ENCODE results near the gene PCARE.
A peak's percentile ranks its signal among the peaks of the same experiment; 100 is the strongest.

Gene PCARE

DNA sequence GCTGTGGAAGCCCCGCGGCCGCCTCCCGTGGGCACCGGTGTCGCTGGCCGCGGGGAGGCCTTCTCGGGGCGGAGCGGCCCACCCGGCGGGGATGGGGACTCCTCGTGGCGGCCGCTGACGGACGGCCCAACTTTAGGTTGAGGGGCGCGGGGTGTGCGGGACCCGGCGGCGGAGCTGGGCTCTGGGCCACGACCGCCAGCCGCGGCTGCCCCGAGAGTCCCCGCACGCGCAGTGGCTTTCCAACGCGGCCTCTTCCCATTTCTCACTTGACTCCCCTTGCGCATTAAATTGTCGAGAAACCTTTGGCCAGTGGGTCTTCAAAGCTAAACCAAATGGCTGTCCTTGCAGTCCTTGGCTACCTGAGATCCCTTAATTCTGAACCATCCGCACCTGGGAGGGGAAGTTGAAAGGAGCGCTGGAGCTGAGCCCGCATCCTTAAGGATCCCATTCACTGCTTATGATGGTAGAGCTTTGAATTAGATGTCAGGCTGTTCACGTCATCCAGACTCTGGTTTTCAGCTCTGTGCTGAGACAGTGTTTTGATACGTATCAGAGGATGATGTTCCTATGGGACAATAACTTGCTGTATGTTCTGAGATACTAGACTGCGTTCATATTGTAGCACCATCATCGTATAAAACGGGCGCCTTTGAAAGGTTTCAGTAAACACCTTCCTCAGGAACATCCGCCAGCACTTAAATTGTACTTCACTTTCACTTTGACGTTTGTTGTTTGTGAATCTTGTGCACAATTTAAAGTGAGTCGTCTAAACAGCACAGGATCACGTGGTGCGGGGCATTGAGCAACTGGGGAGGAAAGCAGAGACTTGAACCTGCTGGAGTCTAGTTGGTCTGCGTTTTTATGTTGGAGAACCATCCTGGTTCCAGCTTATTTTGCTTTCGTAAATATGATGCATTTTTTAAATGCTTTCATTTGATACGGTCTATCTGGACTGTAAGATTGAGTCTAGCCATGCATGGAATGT, 41.8 kb upstream of the PCARE start:
- peak; percentile 32 for DNase-seq (ENCODE audit: extremely low spot score)
- CTCF ChIA-PET, result interaction anchor here (0.6 to 1.0 kb wide), 2 partner anchors 157 to 165 kb away, joined by 3 read pairs; no protein-coding TSS in a partner anchor
- POLR2A ChIA-PET, result interaction anchor here (0.6 to 1.6 kb wide), 4 partner anchors 9 to 80 kb away, joined by 3 to 4 read pairs (median 4); no protein-coding TSS in a partner anchor
- TF ChIP-seq HDGF (IDR thresholded peaks at IDR 0.05; ENCODE audit: borderline replicate concordance) (no peak), L3MBTL2 (conservative IDR thresholded peaks at IDR 0.05) (peak; percentile 39)

- no peak for TF ChIP-seq ARNT (IDR thresholded peaks at IDR 0.05)
- peak; percentile 72 for TF ChIP-seq L3MBTL2 (conservative IDR thresholded peaks at IDR 0.05)
- CTCF ChIA-PET, result no interaction called here
- POLR2A ChIA-PET, result interaction anchor here (1.3 kb wide), 1 partner anchor 15 kb away, joined by 3 read pairs; no protein-coding TSS in a partner anchor
- peak; percentile 68 for DNase-seq (ENCODE audit: extremely low spot score)
Measured at GRCh38 chr2:29114946-29115609, 40.8 kb upstream of the PCARE start, which contains the start of gene CLIP4. Gene CLIP4 (plus strand): TSS chr2:29115415. CDS start chr2:29121389, 5,974 bp downstream.

GRCh38 chr2:29114586-29114945, 40.2 kb upstream of the PCARE start:
- ChIA-PET CTCF (no interaction called here), POLR2A (interaction anchor here (1.3 kb wide), 1 partner anchor 16 kb away, joined by 3 read pairs; no protein-coding TSS in a partner anchor)
- no peak for TF ChIP-seq PKNOX1 (IDR thresholded peaks at IDR 0.05)
- no peak for TF ChIP-seq NFRKB (IDR thresholded peaks at IDR 0.05)
- TF ChIP-seq SP1 (IDR thresholded peaks at IDR 0.05), result no peak
- no peak for DNase-seq (ENCODE audit: extremely low spot score)

DNA sequence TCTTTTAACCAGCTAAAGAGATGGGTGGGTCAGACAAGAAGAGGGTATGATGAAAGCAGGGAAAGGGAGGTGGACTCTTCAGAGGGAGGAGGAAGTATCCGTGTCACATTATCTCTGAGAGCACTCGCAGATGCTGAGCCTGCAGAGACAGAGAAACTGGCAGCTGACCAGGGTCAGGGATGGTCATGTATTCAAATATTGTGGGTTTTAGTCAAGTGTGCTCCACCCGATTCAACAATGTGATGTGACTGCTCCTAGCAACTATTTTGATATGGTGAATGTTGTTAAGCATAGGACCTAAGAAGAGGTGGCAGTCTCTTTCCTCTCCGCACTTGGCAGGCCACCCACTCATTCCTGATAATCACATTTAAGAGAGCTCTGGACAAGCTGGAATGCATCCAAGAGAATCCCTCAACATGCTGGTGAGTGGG, 39.6 kb upstream of the PCARE start:
- no peak for DNase-seq (ENCODE audit: extremely low spot score)
- TF ChIP-seq FOXA1 (IDR thresholded peaks at IDR 0.05) (no peak), BHLHE40 (IDR thresholded peaks at IDR 0.05; ENCODE audit: borderline replicate concordance) (no peak), TARDBP (IDR thresholded peaks at IDR 0.05) (no peak), SP1 (IDR thresholded peaks at IDR 0.05) (no peak), HDGF (IDR thresholded peaks at IDR 0.05; ENCODE audit: borderline replicate concordance) (no peak), FOXM1 (IDR thresholded peaks at IDR 0.05; ENCODE audit: borderline replicate concordance) (no peak), FOXK2 (IDR thresholded peaks at IDR 0.05) (no peak), SUZ12 (IDR thresholded peaks at IDR 0.05) (no peak), L3MBTL2 (conservative IDR thresholded peaks at IDR 0.05) (no peak), ZNF384 (IDR thresholded peaks at IDR 0.05) (no peak), ARNT (IDR thresholded peaks at IDR 0.05) (no peak), CTBP1 (IDR thresholded peaks at IDR 0.05; ENCODE audit: borderline replicate concordance) (no peak), ELF4 (IDR thresholded peaks at IDR 0.05) (no peak), LEF1 (IDR thresholded peaks at IDR 0.05; ENCODE audit: borderline replicate concordance) (no peak), PKNOX1 (IDR thresholded peaks at IDR 0.05) (no peak)
- ChIA-PET POLR2A (interaction anchor here (1.3 kb wide), 1 partner anchor 16 kb away, joined by 3 read pairs; no protein-coding TSS in a partner anchor), CTCF (no interaction called here)

- CTCF ChIA-PET, result no interaction called here
- DNase-seq (ENCODE audit: extremely low spot score), result no peak
- POLR2A ChIA-PET, result no interaction called here
- TF ChIP-seq L3MBTL2 (conservative IDR thresholded peaks at IDR 0.05) (no peak), SP1 (IDR thresholded peaks at IDR 0.05) (no peak), FOXM1 (IDR thresholded peaks at IDR 0.05; ENCODE audit: borderline replicate concordance) (no peak), PKNOX1 (IDR thresholded peaks at IDR 0.05) (no peak), NFRKB (IDR thresholded peaks at IDR 0.05) (no peak), HDGF (IDR thresholded peaks at IDR 0.05; ENCODE audit: borderline replicate concordance) (no peak), ZNF384 (IDR thresholded peaks at IDR 0.05) (no peak), FOXA1 (IDR thresholded peaks at IDR 0.05) (no peak), FOXK2 (IDR thresholded peaks at IDR 0.05) (no peak), BHLHE40 (IDR thresholded peaks at IDR 0.05; ENCODE audit: borderline replicate concordance) (no peak), ARNT (IDR thresholded peaks at IDR 0.05) (no peak)
Measured at GRCh38 chr2:29113027-29113686, 38.8 kb upstream of the PCARE start.

GRCh38 chr2:29112379-29112778, 38.1 kb upstream of the PCARE start:
- no peak for DNase-seq (ENCODE audit: extremely low spot score)
- POLR2A ChIA-PET, result interaction anchor here (0.6 kb wide), 1 partner anchor 8 kb away, joined by 3 read pairs; no protein-coding TSS in a partner anchor
- CTCF ChIA-PET, result no interaction called here
- no peak for TF ChIP-seq L3MBTL2 (conservative IDR thresholded peaks at IDR 0.05)
- no peak for TF ChIP-seq ARNT (IDR thresholded peaks at IDR 0.05)
- no peak for TF ChIP-seq NFRKB (IDR thresholded peaks at IDR 0.05)
- TF ChIP-seq ELF4 (IDR thresholded peaks at IDR 0.05), result no peak
- no peak for TF ChIP-seq TARDBP (IDR thresholded peaks at IDR 0.05)
- TF ChIP-seq SP1 (IDR thresholded peaks at IDR 0.05), result no peak
- no peak for TF ChIP-seq CTBP1 (IDR thresholded peaks at IDR 0.05; ENCODE audit: borderline replicate concordance)

Data from HEK293T (cell line).